BJ (cell line): ENCODE results near the gene GIMAP5. TPM values are rescaled to one million over a fixed set of nuclear protein-coding genes. Genes with fewer than 3 reads are reported as not detected.

Experiments used
- CTCF ChIA-PET: fragments of 350-600 bp; formaldehyde crosslinking; extraction: SDS; loops from one replicate; lab custom pipeline; 2021; ENCODE audit warnings: antibody characterized with exemption, inconsistent platforms; lab: Yijun Ruan, JAX
- POLR2A ChIA-PET: fragments of 300-600 bp; sonication (Branson Sonifier 250); formaldehyde crosslinking; extraction: SDS; loops from one replicate; lab custom pipeline; 2021; ENCODE audit warnings: antibody characterized with exemption; lab: Charles Lee
- DNase-seq: peaks from one replicate; pipeline ENCODE4 v3.0.0-alpha.2; 2011; ENCODE audit warnings: low read depth
- H3K27me3 ChIP-seq: 2 replicates; pipeline ENCODE4 v1.6.0; 2011; ENCODE audit warnings: low read length; ENCODE audit not compliant: control insufficient read depth, insufficient read depth
- H3K36me3 ChIP-seq: 2 replicates; pipeline ENCODE4 v1.5.1; 2011; ENCODE audit warnings: low read length; ENCODE audit not compliant: control insufficient read depth, insufficient read depth
- H3K4me3 ChIP-seq: 2 replicates; pipeline ENCODE4 v1.5.1; 2011; ENCODE audit warnings: low read depth, mild to moderate bottlenecking, control low read depth, low read length
- CTCF ChIP-seq: IDR thresholded peaks from 2 replicates; pipeline ENCODE4 v1.5.1; 2011; ENCODE audit warnings: low read depth, mild to moderate bottlenecking, control low read depth, inconsistent platforms, low read length, moderate library complexity; ENCODE audit not compliant: insufficient read depth
- polyA plus RNA-seq: library from polyadenylated mRNA; depleted of rRNA; stranded (reverse); fragments of >200 nt; gene quantifications from 2 replicates; pipeline ENCODE4 v1.2.3, GENCODE V29; 2011

The GIMAP5 gene
- polyA plus RNA-seq, 1 experiment: not detected

DNA sequence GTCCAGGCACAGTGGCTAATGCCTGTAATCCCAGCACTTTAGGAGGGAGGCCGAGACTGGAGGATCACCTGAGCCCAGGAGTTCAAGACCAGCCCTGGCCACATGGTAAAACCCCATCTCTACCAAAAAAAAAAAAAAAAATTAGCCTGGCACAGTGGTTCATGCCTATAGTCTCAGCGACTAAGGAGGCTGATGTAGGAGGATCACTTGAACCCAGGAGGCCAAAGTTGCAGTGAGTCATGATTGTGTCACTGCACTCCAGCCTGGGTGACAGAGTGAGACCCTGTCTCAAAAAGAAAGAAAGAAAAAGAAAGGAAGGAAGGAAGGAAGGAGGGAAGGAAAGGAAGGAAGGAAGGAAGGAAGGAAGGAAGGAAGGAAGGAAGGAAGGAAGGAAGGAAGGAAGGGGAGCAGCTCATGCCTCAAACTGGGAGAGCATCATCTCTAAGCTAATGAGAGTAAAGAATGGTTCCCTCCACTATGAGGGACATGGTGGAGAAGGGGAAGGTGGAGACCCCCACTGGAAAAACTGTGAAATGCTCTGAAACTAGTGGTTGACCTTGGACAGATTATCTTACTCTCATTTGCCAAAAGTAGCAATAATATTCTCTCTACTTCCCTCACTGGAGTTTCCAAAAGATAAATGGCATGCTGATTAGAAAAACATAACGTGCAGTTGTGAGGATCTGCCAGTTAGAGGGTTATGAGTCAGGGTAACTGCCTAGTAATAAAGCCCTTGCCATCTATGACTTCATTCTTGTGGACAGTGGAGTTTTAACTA lies 16.8 kb downstream of the GIMAP5 start:
- CTCF ChIA-PET: interaction anchor here (2.0 kb wide), 1 partner anchor 305 kb away, joined by 4 read pairs; no protein-coding TSS in a partner anchor
- POLR2A ChIA-PET: no interaction called here
- no peaks in the 10 kb centered on the region for H3K27me3 ChIP-seq
- DNase-seq: no peak
- H3K36me3 ChIP-seq: no peaks in the 10 kb centered on the region
- no peak for TF ChIP-seq CTCF
- H3K4me3 ChIP-seq: no peak overlapping the region

DNA sequence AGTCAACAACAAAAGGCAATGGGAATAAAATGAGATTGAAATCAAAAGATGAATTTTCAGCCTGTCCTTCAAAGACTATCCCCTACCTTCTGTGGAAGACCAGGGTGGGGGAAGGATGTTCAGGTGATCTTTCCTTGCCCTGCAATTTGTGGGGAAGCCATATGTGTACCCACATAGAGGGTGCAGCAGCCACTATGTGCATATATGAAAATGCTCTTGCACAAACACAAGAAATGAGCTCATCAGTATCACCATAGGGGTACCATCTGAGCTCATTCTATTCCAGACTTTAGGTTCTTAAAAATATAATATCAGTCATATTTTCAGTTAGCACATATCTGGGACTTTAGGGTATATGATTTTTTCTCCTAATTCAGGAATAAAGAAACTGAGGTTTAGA lies 17.7 kb downstream of the GIMAP5 start:
- ChIA-PET CTCF (interaction anchor here (2.0 kb wide), 1 partner anchor 306 kb away, joined by 4 read pairs; no protein-coding TSS in a partner anchor), POLR2A (no interaction called here)

GRCh38 chr7:150755473-150756099 lies 18.4 kb downstream of the GIMAP5 start:
- POLR2A ChIA-PET: no interaction called here
- DNase-seq: no peak
- H3K27me3 ChIP-seq: no peaks in the 10 kb centered on the region
- CTCF ChIA-PET: interaction anchor here (2.0 kb wide), 1 partner anchor 307 kb away, joined by 4 read pairs; no protein-coding TSS in a partner anchor
- no peaks in the 10 kb centered on the region for H3K36me3 ChIP-seq
- no peak overlapping the region for H3K4me3 ChIP-seq
- TF ChIP-seq CTCF: no peak

More for the DNA sequence above, 17.7 kb downstream of the GIMAP5 start:
- TF ChIP-seq CTCF: no peak
- no peak overlapping the region for H3K4me3 ChIP-seq
- H3K36me3 ChIP-seq: no peaks in the 10 kb centered on the region
- no peaks in the 10 kb centered on the region for H3K27me3 ChIP-seq
- DNase-seq: no peak

DNA sequence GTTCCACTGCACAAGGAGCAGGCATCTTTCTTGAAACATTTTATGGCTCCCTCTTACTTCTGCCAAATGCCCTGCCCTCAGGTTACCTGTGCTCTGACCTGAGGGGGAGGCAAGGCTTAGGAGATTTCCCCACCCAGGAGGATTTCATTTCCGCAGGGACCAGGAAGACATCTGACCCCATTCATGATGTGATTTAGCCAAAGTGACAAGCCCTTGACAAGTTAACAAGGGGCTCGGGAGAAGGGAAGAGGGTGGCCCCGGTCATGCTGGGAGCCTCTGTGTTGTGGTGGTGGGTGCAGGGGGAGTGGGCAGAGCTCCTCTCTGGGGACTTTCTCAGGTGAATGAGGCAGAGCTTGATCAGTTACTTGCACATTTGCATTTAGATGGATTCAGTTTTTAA lies 18.9 kb downstream of the GIMAP5 start:
- Histone ChIP-seq H3K36me3 (no peaks in the 10 kb centered on the region), H3K27me3 (no peaks in the 10 kb centered on the region), H3K4me3 (no peak overlapping the region)
- POLR2A ChIA-PET: no interaction called here
- TF ChIP-seq CTCF: no peak
- DNase-seq: no peak
- CTCF ChIA-PET: interaction anchor here (2.0 kb wide), 1 partner anchor 307 kb away, joined by 4 read pairs; no protein-coding TSS in a partner anchor

- ChIA-PET CTCF (interaction anchor here (0.6 kb wide), 1 partner anchor 1159 kb away, joined by 3 read pairs; no protein-coding TSS in a partner anchor), POLR2A (no interaction called here)
- no peaks in the 10 kb centered on the region for H3K36me3 ChIP-seq
- H3K27me3 ChIP-seq: no peaks in the 10 kb centered on the region
- H3K4me3 ChIP-seq: no peak overlapping the region
- DNase-seq: no peak
- no peak for TF ChIP-seq CTCF
Observed at GRCh38 chr7:150756858-150757257, 19.6 kb downstream of the GIMAP5 start.
